H9 (cell line): ENCODE data around the gene WDR6. TPM values are rescaled to one million over a fixed set of nuclear protein-coding genes. Genes with fewer than 3 reads are reported as not detected.

Source experiments
- DNase-seq: peaks from one replicate; pipeline ENCODE4 v3.0.0-alpha.2; 2017
- H2AFZ ChIP-seq: one replicate; pipeline ENCODE4 v1.6.1; 2013; ENCODE audit warnings: mild to moderate bottlenecking, low read length, control low read depth, moderate library complexity
- H2AK5ac ChIP-seq: 2 replicates; pipeline ENCODE4 v1.6.1; 2013; ENCODE audit warnings: low read length, control low read depth, mixed read lengths; ENCODE audit not compliant: insufficient read length
- H2BK120ac ChIP-seq: one replicate; pipeline ENCODE4 v1.6.1; 2013; ENCODE audit warnings: low read depth, mild to moderate bottlenecking, low read length, control low read depth, inconsistent platforms; ENCODE audit not compliant: poor library complexity, severe bottlenecking
- H2BK12ac ChIP-seq: 2 replicates; pipeline ENCODE4 v1.6.1; 2013; ENCODE audit warnings: low read length, control low read depth, mixed read lengths, low read depth; ENCODE audit not compliant: insufficient read length
- H2BK15ac ChIP-seq: 2 replicates; pipeline ENCODE4 v1.6.1; 2013; ENCODE audit warnings: low read depth, low read length, control low read depth
- H2BK20ac ChIP-seq: one replicate; pipeline ENCODE4 v1.6.1; 2013; ENCODE audit warnings: low read depth, mild to moderate bottlenecking, low read length, control low read depth, inconsistent platforms; ENCODE audit not compliant: poor library complexity, severe bottlenecking
- H2BK5ac ChIP-seq: 2 replicates; pipeline ENCODE4 v1.6.1; 2013; ENCODE audit warnings: low read length, control low read depth, mixed read lengths; ENCODE audit not compliant: insufficient read length
- H3K14ac ChIP-seq: 2 replicates; pipeline ENCODE4 v1.6.1; 2013; ENCODE audit warnings: low read length, control low read depth; ENCODE audit not compliant: insufficient read depth
- H3K18ac ChIP-seq: 2 replicates; pipeline ENCODE4 v1.6.1; 2013; ENCODE audit warnings: low read depth, mild to moderate bottlenecking, mixed read lengths, low read length, control low read depth; ENCODE audit not compliant: insufficient read length
- H3K23ac ChIP-seq: 2 replicates; pipeline ENCODE4 v1.6.1; 2013; ENCODE audit warnings: low read length, control low read depth, mixed read lengths, low read depth; ENCODE audit not compliant: insufficient read length
- H3K23me2 ChIP-seq: 2 replicates; pipeline ENCODE4 v1.6.1; 2013; ENCODE audit warnings: low read depth, mild to moderate bottlenecking, mixed read lengths, low read length, control low read depth; ENCODE audit not compliant: insufficient read length, poor library complexity, severe bottlenecking
- H3K27ac ChIP-seq: 2 replicates; pipeline ENCODE4 v1.5.1; 2013; ENCODE audit warnings: low read length, control low read depth, mixed read lengths, low read depth; ENCODE audit not compliant: insufficient read length
- H3K27me3 ChIP-seq: 2 replicates; pipeline ENCODE4 v1.6.1; 2013; ENCODE audit warnings: low read length, control low read depth, inconsistent platforms; ENCODE audit not compliant: insufficient read depth
- H3K4ac ChIP-seq: 2 replicates; pipeline ENCODE4 v1.6.1; 2013; ENCODE audit warnings: low read depth, mild to moderate bottlenecking, control low read depth, inconsistent platforms, low read length, moderate library complexity
- H3K4me1 ChIP-seq: 2 replicates; pipeline ENCODE4 v1.6.1; 2013; ENCODE audit warnings: low read length, control low read depth, inconsistent platforms; ENCODE audit not compliant: insufficient read depth
- H3K4me2 ChIP-seq: 2 replicates; pipeline ENCODE4 v1.6.1; 2013; ENCODE audit warnings: low read length, control low read depth, mixed read lengths; ENCODE audit not compliant: insufficient read length, insufficient read depth
- H3K56ac ChIP-seq: 2 replicates; pipeline ENCODE4 v1.6.1; 2013; ENCODE audit warnings: low read depth, mild to moderate bottlenecking, mixed read lengths, low read length, control low read depth; ENCODE audit not compliant: insufficient read length
- H3K79me1 ChIP-seq: 2 replicates; pipeline ENCODE4 v1.6.1; 2013; ENCODE audit warnings: low read depth, mild to moderate bottlenecking, moderate library complexity, low read length, control low read depth, inconsistent platforms; ENCODE audit not compliant: insufficient read depth, poor library complexity, severe bottlenecking
- H3K79me2 ChIP-seq: 2 replicates; pipeline ENCODE4 v1.6.1; 2013; ENCODE audit warnings: low read length, control low read depth, inconsistent platforms; ENCODE audit not compliant: insufficient read depth
- H3K9ac ChIP-seq: 2 replicates; pipeline ENCODE4 v1.6.1; 2013; ENCODE audit warnings: low read length, control low read depth, mixed read lengths; ENCODE audit not compliant: insufficient read length; ENCODE audit errors: extremely low read depth
- H3K9me3 ChIP-seq: one replicate; pipeline ENCODE4 v1.6.1; 2013; ENCODE audit warnings: low read depth, low read length, inconsistent platforms; ENCODE audit not compliant: control insufficient read depth
- H3T11ph ChIP-seq: one replicate; pipeline ENCODE4 v1.6.1; 2013; ENCODE audit warnings: mild to moderate bottlenecking, low read length, control low read depth, inconsistent platforms
- H4K20me1 ChIP-seq: one replicate; pipeline ENCODE4 v1.6.1; 2013; ENCODE audit not compliant: control insufficient read depth, insufficient read length, insufficient read depth
- H4K5ac ChIP-seq: 2 replicates; pipeline ENCODE4 v1.6.1; 2013; ENCODE audit warnings: low read depth, mild to moderate bottlenecking, mixed read lengths, low read length, control low read depth; ENCODE audit not compliant: insufficient read length
- H4K8ac ChIP-seq: replicated peaks from 2 replicates; pipeline ENCODE4 v1.6.1; 2013; ENCODE audit warnings: low read length, control low read depth, mixed read lengths, low read depth; ENCODE audit not compliant: insufficient read length
- H4K91ac ChIP-seq: 2 replicates; pipeline ENCODE4 v1.6.1; 2013; ENCODE audit warnings: low read depth, mild to moderate bottlenecking, moderate library complexity, mixed read lengths, low read length, control low read depth; ENCODE audit not compliant: insufficient read length
- H3K27ac Mint-ChIP-seq, 3 experiments: 2 replicates in 2 of 3; 3 replicates in 1 of 3; pipeline ENCODE4 v1.8.0; 2020 to 2021; ENCODE audit warnings: mixed read lengths in 3 of 3, mild to moderate bottlenecking in 1 of 3, moderate library complexity in 1 of 3
- H3K27me3 Mint-ChIP-seq: 2 replicates; pipeline ENCODE4 v1.8.0; 2021; ENCODE audit warnings: low read depth, mild to moderate bottlenecking, moderate library complexity, mixed read lengths
- H3K36me3 Mint-ChIP-seq, 3 experiments: 2 replicates in 2 of 3; 3 replicates in 1 of 3; pipeline ENCODE4 v1.8.0; 2020 to 2021; ENCODE audit warnings: low read depth in 3 of 3, mixed read lengths in 3 of 3; ENCODE audit not compliant: insufficient read depth in 1 of 3
- H3K4me1 Mint-ChIP-seq, 2 experiments: 2 replicates each; pipeline ENCODE4 v1.8.0; 2020; ENCODE audit warnings: mixed read lengths in 2 of 2
- H3K4me3 Mint-ChIP-seq, 2 experiments: 2 replicates in 1 of 2; 3 replicates in 1 of 2; pipeline ENCODE4 v1.8.0; 2020 to 2021; ENCODE audit warnings: mild to moderate bottlenecking in 2 of 2, mixed read lengths in 2 of 2, moderate library complexity in 1 of 2
- H3K9me3 Mint-ChIP-seq, 2 experiments: 2 replicates in 1 of 2; 3 replicates in 1 of 2; pipeline ENCODE4 v1.8.0; 2020; ENCODE audit warnings: mild to moderate bottlenecking in 2 of 2, mixed read lengths in 2 of 2, moderate library complexity in 1 of 2
- CTCF ChIP-seq: fragments of 200-600 bp; sonication (generic); conservative IDR thresholded peaks from 3 replicates; pipeline ENCODE4 v1.8.0; 2021; ENCODE audit warnings: antibody characterized with exemption, mild to moderate bottlenecking
- WGBS: extraction: QIAGEN DNeasy Blood & Tissue Kit; methylation state at CpG from one replicate; pipeline ENCODE4 v1.1.7; 2013; ENCODE audit warnings: missing lambda C conversion rate, low lambda C conversion rate, mixed read lengths; ENCODE audit not compliant: insufficient read length; ENCODE audit errors: extremely low coverage; 5-methylcytosine and 5-hydroxymethylcytosine counted together
- microRNA-seq: library from miRNA; unstranded; fragments of <30 nt; microRNA quantifications from one replicate; pipeline ENCODE4, GENCODE V29; 2020; ENCODE audit warnings: borderline microRNAs expressed
- total RNA-seq: library from RNA; stranded (reverse); gene quantifications from 2 replicates; pipeline ENCODE4 v1.2.1, GENCODE V29; 2021

The WDR6 gene
- total RNA-seq, 1 experiment from 2014 or later: 298 TPM

GRCh38 chr3:49058011-49058410, 50.8 kb downstream of the WDR6 start:
- Mint-ChIP-seq H3K9me3 (no peaks in the 10 kb centered on the region), H3K27me3 (no peaks in the 10 kb centered on the region), H3K36me3 (peaks cover 29 to 81% (median 57%) of the 10 kb centered on the region in 3 experiments; a peak in 6 of 7 replicates), H3K27ac (no peak overlapping the region), H3K4me1 (no peaks in the 10 kb centered on the region), H3K4me3 (no peak overlapping the region)
- no peak overlapping the region for H3K27ac ChIP-seq
- H2AK5ac ChIP-seq: no peak overlapping the region
- TF ChIP-seq CTCF: no peak
- no peak overlapping the region for H3K4me2 ChIP-seq
- no peak overlapping the region for H3K56ac ChIP-seq
- no peak overlapping the region for H3T11ph ChIP-seq
- H3K27me3 ChIP-seq: no peaks in the 10 kb centered on the region
- H2BK15ac ChIP-seq: no peak overlapping the region
- no peak overlapping the region for H3K4ac ChIP-seq
- H3K4me1 ChIP-seq: no peaks in the 10 kb centered on the region
- no CpG with 5 or more reads among the region's 7 CpGs for WGBS
- H4K8ac ChIP-seq: no peak overlapping the region
- no peak overlapping the region for H3K14ac ChIP-seq
- H4K20me1 ChIP-seq: no peaks in the 10 kb centered on the region
- H3K23ac ChIP-seq: no peak overlapping the region
- no peak overlapping the region for H4K91ac ChIP-seq
- no peak overlapping the region for H3K9ac ChIP-seq
- H2BK120ac ChIP-seq: no peak overlapping the region
- no peak overlapping the region for H2BK5ac ChIP-seq
- H4K5ac ChIP-seq: no peak overlapping the region
- H3K9me3 ChIP-seq: no peaks in the 10 kb centered on the region
- no peak overlapping the region for H2AFZ ChIP-seq
- H3K23me2 ChIP-seq: no peaks in the 10 kb centered on the region
- no peaks in the 10 kb centered on the region for H3K79me2 ChIP-seq
- DNase-seq: no peak
- no peak overlapping the region for H3K18ac ChIP-seq
- H2BK20ac ChIP-seq: no peak overlapping the region
- peaks cover 2% of the 10 kb centered on the region for H3K79me1 ChIP-seq
- no peak overlapping the region for H2BK12ac ChIP-seq

Small RNA genes within 50 kb of the gene (microRNA-seq; reads per million reads assigned to microRNA genes)
- gene MIR191 (873 reads per million, percentile 93 among the genes with 10 or more reads in this experiment), gene MIR425 (1,756 reads per million, percentile 97 among the genes with 10 or more reads in this experiment)

Other genes with a start within 250 kb of the WDR6 start
- gene PRKAR2A, start 159.5 kb upstream of the WDR6 start, total RNA-seq: 38.7 and 39.1 TPM in 2 replicates
- 6.2 and 7.4 TPM in 2 replicates for gene SLC25A20, start 108.5 kb upstream of the WDR6 start, total RNA-seq
- 114 and 122 TPM in 2 replicates for gene ARIH2, start 88.5 kb upstream of the WDR6 start, total RNA-seq
- gene P4HTM, start 17.1 kb upstream of the WDR6 start, total RNA-seq: 34.5 and 36.0 TPM in 2 replicates
- gene DALRD3, start 11.2 kb downstream of the WDR6 start, total RNA-seq: 27.1 and 32.3 TPM in 2 replicates
- 39.9 and 40.7 TPM in 2 replicates for gene NDUFAF3, start 14.7 kb downstream of the WDR6 start, total RNA-seq
- 408 and 414 TPM in 2 replicates for gene IMPDH2, start 22.0 kb downstream of the WDR6 start, total RNA-seq
- 151 and 167 TPM in 2 replicates for gene QRICH1, start 86.7 kb downstream of the WDR6 start, total RNA-seq
- 375 and 390 TPM in 2 replicates for gene QARS1, start 97.4 kb downstream of the WDR6 start, total RNA-seq
- 66.3 and 68.9 TPM in 2 replicates for gene USP19, start 113.4 kb downstream of the WDR6 start, total RNA-seq
- gene LAMB2, start 125.7 kb downstream of the WDR6 start, total RNA-seq: 121 and 130 TPM in 2 replicates
- gene CCDC71, start 158.9 kb downstream of the WDR6 start, total RNA-seq: 26.1 and 27.6 TPM in 2 replicates
- gene KLHDC8B, start 164.2 kb downstream of the WDR6 start, total RNA-seq: 13.5 and 14.4 TPM in 2 replicates